Measurements from ENCODE around the gene LTO1.
"Not testable (repeated sequence)": the region's sequence is repeated elsewhere in the genome, so short reads cannot be mapped to it uniquely, and the experiment has no call there.

Gene LTO1

GRCh38 chr11:69700278-69701140, 25.4 kb upstream of the LTO1 start:
- peak; percentile 48 for DNase-seq

- no peak for DNase-seq
Observed at GRCh38 chr11:69699213-69699612, 24.1 kb upstream of the LTO1 start.

- DNase-seq: no peak
Observed at GRCh38 chr11:69698362-69698761, 23.2 kb upstream of the LTO1 start.

GRCh38 chr11:69697861-69698260, 22.7 kb upstream of the LTO1 start:
- no peak for DNase-seq

- no peak for DNase-seq
Observed at GRCh38 chr11:69697469-69697843, 22.3 kb upstream of the LTO1 start.

GRCh38 chr11:69696749-69697468, 21.8 kb upstream of the LTO1 start:
- peak; percentile 20 for DNase-seq

- DNase-seq: not testable (repeated sequence)
Observed at GRCh38 chr11:69695995-69696394, 20.8 kb upstream of the LTO1 start.

GRCh38 chr11:69695581-69695980, 20.4 kb upstream of the LTO1 start:
- no peak for DNase-seq

- no peak for DNase-seq
Observed at GRCh38 chr11:69694781-69695180, 19.6 kb upstream of the LTO1 start.

GRCh38 chr11:69692422-69692821, 17.3 kb upstream of the LTO1 start:
- DNase-seq: no peak

GRCh38 chr11:69691463-69691862, 16.3 kb upstream of the LTO1 start:
- no peak for DNase-seq

- no peak for DNase-seq
Observed at GRCh38 chr11:69689484-69690319, 14.5 kb upstream of the LTO1 start.

GRCh38 chr11:69687969-69688771, 13.0 kb upstream of the LTO1 start:
- peak; percentile 16 for DNase-seq

GRCh38 chr11:69686856-69687255, 11.7 kb upstream of the LTO1 start:
- DNase-seq: no peak

GRCh38 chr11:69686452-69686851, 11.3 kb upstream of the LTO1 start:
- no peak for DNase-seq

- no peak for DNase-seq
Observed at GRCh38 chr11:69685348-69685747, 10.2 kb upstream of the LTO1 start.

- DNase-seq: no peak
Observed at GRCh38 chr11:69684651-69685050, 9.5 kb upstream of the LTO1 start.

GRCh38 chr11:69683764-69684333, 8.7 kb upstream of the LTO1 start:
- no peak for DNase-seq

GRCh38 chr11:69682681-69683326, 7.7 kb upstream of the LTO1 start:
- no peak for DNase-seq

- no peak for DNase-seq
Observed at GRCh38 chr11:69682221-69682620, 7.1 kb upstream of the LTO1 start.

GRCh38 chr11:69680688-69681087, 5.5 kb upstream of the LTO1 start:
- no peak for DNase-seq

- no peak for DNase-seq
Observed at GRCh38 chr11:69677749-69678148, 2.6 kb upstream of the LTO1 start.

Data from NCI-H748 treated with DMSO at 0.1 percent for 48 hours (cell line).